ENCODE measurements around the gene SNX6. TPM values are rescaled to one million over a fixed set of nuclear protein-coding genes. Genes with fewer than 3 reads are reported as not detected.

The SNX6 gene
- total RNA-seq, 2 experiments from 2014 or later, result 82.0 to 86.9 TPM

- no peak overlapping the region for H3K4me3 Mint-ChIP-seq
- H3K27me3 Mint-ChIP-seq, result peaks cover 2% of the 10 kb centered on the region
- peaks cover 4% of the 10 kb centered on the region for H3K36me3 Mint-ChIP-seq
- H3K27ac Mint-ChIP-seq, result no peak overlapping the region
- H3K4me1 Mint-ChIP-seq (ENCODE audit: low read depth), result peaks cover 23% of the 10 kb centered on the region
- intact Hi-C loops (cut with micrococcal nuclease), result loop anchor here (5.0 kb wide), 1 partner anchor 170 kb away; the partner anchor contains the start of gene SPTSSA
- POLR2A ChIA-PET, result no interaction called here
- CTCF ChIA-PET, result no interaction called here
- DNase-seq, result no peak
- no peaks in the 10 kb centered on the region for H3K9me3 Mint-ChIP-seq
These were observed 2.5 kb upstream of the SNX6 start for GRCh38 chr14:34632411-34632978.

GRCh38 chr14:34629344-34629656 is 648 bp downstream of the SNX6 start:
- POLR2A ChIA-PET, result no interaction called here

GRCh38 chr14:34628681-34629135 is 1.2 kb downstream of the SNX6 start:
- intact Hi-C loops (cut with micrococcal nuclease), result loop anchor here (1.0 to 2.0 kb wide), 3 partner anchors 38 to 788 kb away; partner anchors contain the start of gene CFL2
- ChIA-PET CTCF (no interaction called here), POLR2A (no interaction called here)

More at GRCh38 chr14:34629344-34629656, 648 bp downstream of the SNX6 start:
- H3K4me3 Mint-ChIP-seq, result peak overlapping the region; percentile 90
- peak overlapping the region; percentile 87 for H3K27ac Mint-ChIP-seq
- no peaks in the 10 kb centered on the region for H3K27me3 Mint-ChIP-seq
- intact Hi-C loops (cut with micrococcal nuclease), result loop anchor here (1.0 to 2.0 kb wide), 3 partner anchors 38 to 788 kb away; partner anchors contain the start of gene CFL2
- CTCF ChIA-PET, result no interaction called here
- no peaks in the 10 kb centered on the region for H3K9me3 Mint-ChIP-seq
- peaks cover 7% of the 10 kb centered on the region for H3K36me3 Mint-ChIP-seq
- peaks cover 29% of the 10 kb centered on the region for H3K4me1 Mint-ChIP-seq (ENCODE audit: low read depth)
- no peak for DNase-seq

GRCh38 chr14:34623506-34623905 is 6.4 kb downstream of the SNX6 start:
- CTCF ChIA-PET, result no interaction called here
- Mint-ChIP-seq H3K36me3 (peaks cover 34% of the 10 kb centered on the region), H3K4me3 (no peak overlapping the region)

More at GRCh38 chr14:34628681-34629135, 1.2 kb downstream of the SNX6 start:
- Mint-ChIP-seq H3K4me3 (peak overlapping the region; percentile 90), H3K27me3 (no peaks in the 10 kb centered on the region), H3K36me3 (peaks cover 8% of the 10 kb centered on the region), H3K9me3 (no peaks in the 10 kb centered on the region), H3K4me1 (ENCODE audit: low read depth) (peaks cover 31% of the 10 kb centered on the region), H3K27ac (peak overlapping the region; percentile 87)
- peak; percentile 43 for DNase-seq

GRCh38 chr14:34620839-34621238 is 9.1 kb downstream of the SNX6 start:
- H3K4me1 Mint-ChIP-seq (ENCODE audit: low read depth), result peaks cover 41% of the 10 kb centered on the region
- no peaks in the 10 kb centered on the region for H3K27me3 Mint-ChIP-seq
- CTCF ChIA-PET, result no interaction called here
- no peak for DNase-seq
- intact Hi-C loops (cut with micrococcal nuclease), result no loop called here
- H3K4me3 Mint-ChIP-seq, result no peak overlapping the region
- no peaks in the 10 kb centered on the region for H3K9me3 Mint-ChIP-seq
- no peak overlapping the region for H3K27ac Mint-ChIP-seq
- H3K36me3 Mint-ChIP-seq, result peaks cover 35% of the 10 kb centered on the region
- POLR2A ChIA-PET, result no interaction called here

More at GRCh38 chr14:34623506-34623905, 6.4 kb downstream of the SNX6 start:
- Mint-ChIP-seq H3K27me3 (no peaks in the 10 kb centered on the region), H3K4me1 (ENCODE audit: low read depth) (peaks cover 50% of the 10 kb centered on the region), H3K9me3 (no peaks in the 10 kb centered on the region), H3K27ac (no peak overlapping the region)
- no peak for DNase-seq
- POLR2A ChIA-PET, result no interaction called here
- intact Hi-C loops (cut with micrococcal nuclease), result no loop called here

- CTCF ChIA-PET, result no interaction called here
- Mint-ChIP-seq H3K4me3 (no peak overlapping the region), H3K4me1 (ENCODE audit: low read depth) (peaks cover 42% of the 10 kb centered on the region), H3K36me3 (peaks cover 34% of the 10 kb centered on the region), H3K9me3 (no peaks in the 10 kb centered on the region), H3K27me3 (no peaks in the 10 kb centered on the region), H3K27ac (peak overlapping the region; percentile 7)
- no peak for DNase-seq
- POLR2A ChIA-PET, result interaction anchor here (0.9 kb wide), 1 partner anchor 9 kb away, joined by 3 read pairs; no protein-coding TSS in a partner anchor
- intact Hi-C loops (cut with micrococcal nuclease), result no loop called here
These were observed 9.8 kb downstream of the SNX6 start for GRCh38 chr14:34620115-34620514.

- intact Hi-C loops (cut with micrococcal nuclease), result no loop called here
- DNase-seq, result no peak
- Mint-ChIP-seq H3K4me1 (ENCODE audit: low read depth) (peaks cover 42% of the 10 kb centered on the region), H3K36me3 (peaks cover 32% of the 10 kb centered on the region), H3K4me3 (no peak overlapping the region), H3K27me3 (no peaks in the 10 kb centered on the region), H3K27ac (peak overlapping the region; percentile 7), H3K9me3 (no peaks in the 10 kb centered on the region)
- ChIA-PET POLR2A (interaction anchor here (0.9 kb wide), 1 partner anchor 9 kb away, joined by 3 read pairs; no protein-coding TSS in a partner anchor), CTCF (no interaction called here)
These were observed 10.5 kb downstream of the SNX6 start for GRCh38 chr14:34619471-34619870.

GRCh38 chr14:34616360-34616759 is 13.6 kb downstream of the SNX6 start:
- Mint-ChIP-seq H3K27me3 (no peaks in the 10 kb centered on the region), H3K4me3 (no peak overlapping the region), H3K27ac (no peak overlapping the region), H3K9me3 (no peaks in the 10 kb centered on the region), H3K36me3 (peaks cover 16% of the 10 kb centered on the region), H3K4me1 (ENCODE audit: low read depth) (peaks cover 33% of the 10 kb centered on the region)
- CTCF ChIA-PET, result no interaction called here
- DNase-seq, result no peak
- intact Hi-C loops (cut with micrococcal nuclease), result no loop called here
- POLR2A ChIA-PET, result no interaction called here

GRCh38 chr14:34615507-34615906 is 14.4 kb downstream of the SNX6 start:
- no peaks in the 10 kb centered on the region for H3K27me3 Mint-ChIP-seq
- DNase-seq, result no peak
- POLR2A ChIA-PET, result no interaction called here
- H3K27ac Mint-ChIP-seq, result no peak overlapping the region
- no peaks in the 10 kb centered on the region for H3K9me3 Mint-ChIP-seq
- H3K4me3 Mint-ChIP-seq, result no peak overlapping the region
- peaks cover 29% of the 10 kb centered on the region for H3K4me1 Mint-ChIP-seq (ENCODE audit: low read depth)
- H3K36me3 Mint-ChIP-seq, result peaks cover 14% of the 10 kb centered on the region
- intact Hi-C loops (cut with micrococcal nuclease), result no loop called here
- CTCF ChIA-PET, result no interaction called here

- H3K27ac Mint-ChIP-seq, result peak overlapping the region; percentile 33
- intact Hi-C loops (cut with micrococcal nuclease), result no loop called here
- H3K4me1 Mint-ChIP-seq (ENCODE audit: low read depth), result peaks cover 20% of the 10 kb centered on the region
- DNase-seq, result no peak
- no peaks in the 10 kb centered on the region for H3K27me3 Mint-ChIP-seq
- H3K36me3 Mint-ChIP-seq, result peaks cover 9% of the 10 kb centered on the region
- CTCF ChIA-PET, result no interaction called here
- no peaks in the 10 kb centered on the region for H3K9me3 Mint-ChIP-seq
- POLR2A ChIA-PET, result no interaction called here
- no peak overlapping the region for H3K4me3 Mint-ChIP-seq
These were observed 15.3 kb downstream of the SNX6 start for GRCh38 chr14:34614638-34615037.

- Mint-ChIP-seq H3K4me1 (ENCODE audit: low read depth) (peaks cover 12% of the 10 kb centered on the region), H3K4me3 (no peak overlapping the region), H3K27me3 (no peaks in the 10 kb centered on the region), H3K9me3 (no peaks in the 10 kb centered on the region), H3K36me3 (peaks cover 14% of the 10 kb centered on the region), H3K27ac (peak overlapping the region; percentile 8)
- DNase-seq, result no peak
- CTCF ChIA-PET, result no interaction called here
- intact Hi-C loops (cut with micrococcal nuclease), result no loop called here
- POLR2A ChIA-PET, result no interaction called here
These were observed 19.8 kb downstream of the SNX6 start for GRCh38 chr14:34610101-34610500.

- Mint-ChIP-seq H3K4me3 (no peak overlapping the region), H3K27ac (peak overlapping the region; percentile 19), H3K36me3 (peaks cover 32% of the 10 kb centered on the region), H3K4me1 (ENCODE audit: low read depth) (peaks cover 3% of the 10 kb centered on the region), H3K9me3 (no peaks in the 10 kb centered on the region), H3K27me3 (no peaks in the 10 kb centered on the region)
- intact Hi-C loops (cut with micrococcal nuclease), result no loop called here
- POLR2A ChIA-PET, result interaction anchor here (0.7 kb wide), 1 partner anchor 1923 kb away, joined by 4 read pairs; no protein-coding TSS in a partner anchor
- no peak for DNase-seq
- CTCF ChIA-PET, result no interaction called here
These were observed 24.5 kb downstream of the SNX6 start for GRCh38 chr14:34605461-34605860.

GRCh38 chr14:34604995-34605394 is 25.0 kb downstream of the SNX6 start:
- no peak overlapping the region for H3K27ac Mint-ChIP-seq
- H3K4me1 Mint-ChIP-seq (ENCODE audit: low read depth), result peaks cover 3% of the 10 kb centered on the region
- no peak for DNase-seq
- CTCF ChIA-PET, result no interaction called here
- H3K27me3 Mint-ChIP-seq, result no peaks in the 10 kb centered on the region
- H3K4me3 Mint-ChIP-seq, result no peak overlapping the region
- peaks cover 37% of the 10 kb centered on the region for H3K36me3 Mint-ChIP-seq
- POLR2A ChIA-PET, result interaction anchor here (0.7 kb wide), 1 partner anchor 1923 kb away, joined by 4 read pairs; no protein-coding TSS in a partner anchor
- intact Hi-C loops (cut with micrococcal nuclease), result no loop called here
- H3K9me3 Mint-ChIP-seq, result no peaks in the 10 kb centered on the region
